ENCODE data around the gene RAD51B.

DNA sequence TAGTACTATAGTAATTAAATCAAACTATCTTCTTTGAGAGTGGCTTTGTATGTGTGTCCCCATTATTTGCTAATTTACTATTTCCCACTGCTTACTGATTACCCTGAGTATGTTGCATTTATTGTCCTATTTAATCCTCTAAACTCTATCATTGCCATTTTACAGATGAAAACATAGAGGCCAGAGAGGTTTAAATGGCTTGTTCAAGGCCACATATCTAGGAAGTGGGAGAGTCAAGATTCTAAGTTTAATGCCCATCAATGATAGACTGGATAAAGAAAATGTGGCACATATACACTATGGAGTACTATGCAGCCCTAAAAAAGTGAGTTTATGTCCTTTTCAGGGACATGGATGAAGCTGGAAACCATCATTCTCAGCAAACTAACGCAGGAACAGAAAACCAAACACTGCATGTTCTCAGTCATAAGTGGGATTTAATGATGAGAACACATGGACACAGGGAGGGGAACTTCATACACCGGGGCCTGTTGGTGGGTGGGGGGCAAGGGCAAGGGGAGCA, 553.6 kb downstream of the RAD51B start:
- TF ChIP-seq EZH2 (IDR thresholded peaks at IDR 0.05; ENCODE audit: borderline replicate concordance, low read depth, low read length, poor library complexity, severe bottlenecking), result no peak
- TF ChIP-seq, protein P1, sequence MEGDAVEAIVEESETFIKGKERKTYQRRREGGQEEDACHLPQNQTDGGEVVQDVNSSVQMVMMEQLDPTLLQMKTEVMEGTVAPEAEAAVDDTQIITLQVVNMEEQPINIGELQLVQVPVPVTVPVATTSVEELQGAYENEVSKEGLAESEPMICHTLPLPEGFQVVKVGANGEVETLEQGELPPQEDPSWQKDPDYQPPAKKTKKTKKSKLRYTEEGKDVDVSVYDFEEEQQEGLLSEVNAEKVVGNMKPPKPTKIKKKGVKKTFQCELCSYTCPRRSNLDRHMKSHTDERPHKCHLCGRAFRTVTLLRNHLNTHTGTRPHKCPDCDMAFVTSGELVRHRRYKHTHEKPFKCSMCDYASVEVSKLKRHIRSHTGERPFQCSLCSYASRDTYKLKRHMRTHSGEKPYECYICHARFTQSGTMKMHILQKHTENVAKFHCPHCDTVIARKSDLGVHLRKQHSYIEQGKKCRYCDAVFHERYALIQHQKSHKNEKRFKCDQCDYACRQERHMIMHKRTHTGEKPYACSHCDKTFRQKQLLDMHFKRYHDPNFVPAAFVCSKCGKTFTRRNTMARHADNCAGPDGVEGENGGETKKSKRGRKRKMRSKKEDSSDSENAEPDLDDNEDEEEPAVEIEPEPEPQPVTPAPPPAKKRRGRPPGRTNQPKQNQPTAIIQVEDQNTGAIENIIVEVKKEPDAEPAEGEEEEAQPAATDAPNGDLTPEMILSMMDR (conservative IDR thresholded peaks at IDR 0.05; ENCODE audit: low read depth, low read length), result no peak

Data from A673 (cell line).